Endothelial cell of umbilical vein (primary cell): ENCODE data around the gene SRSF6. TPM values are rescaled to one million over a fixed set of nuclear protein-coding genes. Genes with fewer than 3 reads are reported as not detected.

Experiments
- BruUV-seq: library from RNA; stranded (reverse); fragments of 400-500 nt; replicated peaks from 2 replicates; lab custom pipeline; 2021; lab: Mats Ljungman, UMichigan
- CTCF ChIA-PET: fragments of 300-600, 350-600 bp; sonication (Branson Sonifier 250); formaldehyde crosslinking; loops from one replicate; lab custom pipeline; 2021; ENCODE audit warnings: antibody characterized with exemption, inconsistent platforms; lab: Charles Lee
- POLR2A ChIA-PET: fragments of 300-600, 350-600 bp; sonication (Branson Sonifier 250); formaldehyde crosslinking; loops from one replicate; lab custom pipeline; 2021; ENCODE audit warnings: antibody characterized with exemption, inconsistent platforms; lab: Charles Lee
- DNase-seq: peaks from one replicate; pipeline ENCODE4 v3.0.0-alpha.2; 2011; ENCODE audit warnings: low read depth, low spot score
- FAIRE-seq: peaks from 2 replicates; lab custom pipeline; 2011; peaks lifted over from hg19 to GRCh38; lab: Jason Lieb, UNC
- H2AFZ ChIP-seq: 2 replicates; pipeline ENCODE4 v1.6.0; 2012; ENCODE audit warnings: low read depth, low read length, control low read depth, inconsistent platforms
- H3K27ac ChIP-seq: 2 replicates; pipeline ENCODE4 v1.5.1; 2011; ENCODE audit warnings: low read depth, mild to moderate bottlenecking, control low read depth, low read length, moderate library complexity; ENCODE audit not compliant: insufficient read depth
- H3K27me3 ChIP-seq, 2 experiments: 2 replicates each; pipeline versions ENCODE4 v1.6.0 to v1.6.1; 2011; ENCODE audit warnings: low read length in 2 of 2, mixed read lengths in 1 of 2; ENCODE audit not compliant: control insufficient read depth in 2 of 2, insufficient read depth in 2 of 2
- H3K36me3 ChIP-seq, 2 experiments: 2 replicates in 1 of 2; 3 replicates in 1 of 2; pipeline ENCODE4 v1.5.1; 2011; ENCODE audit warnings: low read length in 2 of 2, mild to moderate bottlenecking in 1 of 2, moderate library complexity in 1 of 2; ENCODE audit not compliant: control insufficient read depth in 2 of 2, insufficient read depth in 2 of 2; ENCODE audit errors: extremely low read depth in 1 of 2
- H3K4me1 ChIP-seq: 3 replicates; pipeline ENCODE4 v1.5.1; 2011; ENCODE audit warnings: mild to moderate bottlenecking, low read length; ENCODE audit not compliant: control insufficient read depth, insufficient read depth; ENCODE audit errors: extremely low read depth
- H3K4me2 ChIP-seq: 2 replicates; pipeline ENCODE4 v1.6.1; 2011; ENCODE audit warnings: low read length, control low read depth, mixed read lengths; ENCODE audit not compliant: insufficient read depth
- H3K4me3 ChIP-seq, 3 experiments: fragments of 200-600 bp in 1 of 3; sonication (generic), shearing (Covaris generic) in 1 of 3; replicated peaks in 1 of 3; 2 replicates each; pipeline ENCODE4 v1.5.1; 2011 to 2016; ENCODE audit warnings: control low read depth in 3 of 3, low read length in 3 of 3, mild to moderate bottlenecking in 2 of 3, inconsistent platforms in 1 of 3, low read depth in 1 of 3, moderate library complexity in 1 of 3; ENCODE audit not compliant: insufficient read depth in 1 of 3
- H3K79me2 ChIP-seq: 2 replicates; pipeline ENCODE4 v1.6.0; 2012; ENCODE audit warnings: low read length, inconsistent platforms; ENCODE audit not compliant: control insufficient read depth, insufficient read depth
- H3K9ac ChIP-seq: replicated peaks from 2 replicates; pipeline ENCODE3; 2011; ENCODE audit warnings: low read length, control low read depth; ENCODE audit not compliant: insufficient read depth; ENCODE audit errors: extremely low read depth
- H3K9me1 ChIP-seq: replicated peaks from 3 replicates; pipeline ENCODE4 v1.6.0; 2011; ENCODE audit warnings: mild to moderate bottlenecking, low read length; ENCODE audit not compliant: control insufficient read depth, insufficient read depth; ENCODE audit errors: extremely low read depth
- H3K9me3 ChIP-seq: replicated peaks from 2 replicates; pipeline ENCODE4 v1.5.1; 2012; ENCODE audit warnings: low read length, inconsistent platforms; ENCODE audit not compliant: control insufficient read depth, insufficient read depth
- H4K20me1 ChIP-seq: replicated peaks from 2 replicates; pipeline ENCODE3; 2011; ENCODE audit warnings: mild to moderate bottlenecking, low read length; ENCODE audit not compliant: control insufficient read depth, insufficient read depth; ENCODE audit errors: extremely low read depth
- CTCF ChIP-seq, 2 donors: IDR thresholded peaks; 1 replicate in 1 of 2; 2 replicates in 1 of 2; pipeline ENCODE4 v1.5.1; 2011; ENCODE audit warnings: low read length in 2 of 2, mild to moderate bottlenecking in 2 of 2, moderate library complexity in 2 of 2, control low read depth in 1 of 2, inconsistent platforms in 1 of 2, low read depth in 1 of 2; ENCODE audit not compliant: insufficient read depth in 1 of 2; ENCODE audit errors: extremely low read depth in 1 of 2
- EZH2 ChIP-seq: IDR thresholded peaks from 2 replicates; pipeline ENCODE4 v1.6.1; 2012; ENCODE audit warnings: borderline replicate concordance, low read depth, mild to moderate bottlenecking, moderate library complexity, low read length, inconsistent platforms; ENCODE audit not compliant: severe bottlenecking
- FOS ChIP-seq: IDR thresholded peaks from 2 replicates; pipeline ENCODE4 v1.6.1; 2011; ENCODE audit warnings: mild to moderate bottlenecking, low read length, moderate library complexity, borderline replicate concordance; ENCODE audit not compliant: insufficient read depth
- GATA2 ChIP-seq: IDR thresholded peaks from 2 replicates; pipeline ENCODE4 v1.7.0; 2011; ENCODE audit warnings: low read depth, mild to moderate bottlenecking, moderate library complexity, mixed read lengths, low read length; ENCODE audit not compliant: insufficient read length, insufficient read depth
- JUN ChIP-seq: IDR thresholded peaks from 2 replicates; pipeline ENCODE4 v1.6.1; 2011; ENCODE audit warnings: borderline replicate concordance, low read depth; ENCODE audit not compliant: insufficient read length, insufficient read depth
- MAX ChIP-seq: IDR thresholded peaks from 2 replicates; pipeline ENCODE4 v1.6.1; 2011; ENCODE audit not compliant: insufficient read depth, insufficient read length
- MYC ChIP-seq: IDR thresholded peaks from one replicate; pipeline ENCODE4 v1.6.1; 2011; ENCODE audit warnings: mild to moderate bottlenecking, low read depth, low read length
- POLR2A ChIP-seq: IDR thresholded peaks from 2 replicates; pipeline ENCODE4 v1.6.1; 2012; ENCODE audit warnings: low read depth, mild to moderate bottlenecking, control low read depth, low read length
- POLR2AphosphoS5 ChIP-seq: IDR thresholded peaks from 2 replicates; pipeline ENCODE4 v1.6.1; 2012; ENCODE audit warnings: low read depth, mild to moderate bottlenecking, control low read depth, low read length, moderate library complexity; ENCODE audit not compliant: insufficient read depth
- dilution Hi-C: fragments of 300-500 bp; cut with MboI; formaldehyde crosslinking; loops from one replicate; pipeline ENCODE4 v1.15.0; 2019; ENCODE audit warnings: low sequenced_read_pairs; ENCODE audit not compliant: extremely low pct_ligation_motif_present
- intact Hi-C: fragments of 100-400 bp; cut with micrococcal nuclease; formaldehyde crosslinking; loops from one replicate; pipeline ENCODE4 v1.10.0; 2022
- polyA plus RNA-seq, 4 experiments: library from polyadenylated mRNA; depleted of rRNA in 3 of 4; stranded (reverse) in 3 of 4; unstranded in 1 of 4; fragments of >200 nt; gene quantifications; 2 replicates each; pipeline versions ENCODE4 v1.2.1 to v1.2.3, GENCODE V29; 2011 to 2012; ENCODE audit warnings: missing spikeins in 1 of 4
- total RNA-seq: library from RNA; stranded (reverse); gene quantifications from 2 replicates; pipeline ENCODE4 v1.2.3, GENCODE V29; 2021

The SRSF6 gene
- total and polyA plus RNA-seq, 2 donors (not counting 3 experiments of a cell fraction or from before 2014, with no cell fraction given), result 61.9 to 157 TPM

- ChIA-PET CTCF (interaction anchor here (0.9 kb wide), 1 partner anchor 15 kb away, joined by 3 read pairs; no protein-coding TSS in a partner anchor), POLR2A (no interaction called here)
- intact Hi-C loops (no loop called here), dilution Hi-C loops (no loop called here)
- Histone ChIP-seq H3K4me3 (no peak overlapping the region), H3K9me1 (no peaks in the 10 kb centered on the region), H3K9me3 (no peaks in the 10 kb centered on the region), H3K36me3 (no peaks in the 10 kb centered on the region), H3K27ac (no peak overlapping the region), H3K9ac (no peak overlapping the region), H3K79me2 (no peaks in the 10 kb centered on the region), H2AFZ (no peak overlapping the region), H3K4me2 (no peak overlapping the region), H3K4me1 (peaks cover 6% of the 10 kb centered on the region), H3K27me3 (no peaks in the 10 kb centered on the region), H4K20me1 (no peaks in the 10 kb centered on the region)
- BruUV-seq, result no TSS peak
- DNase-seq (no peak), FAIRE-seq (no peak)
- TF ChIP-seq POLR2AphosphoS5 (no peak), MAX (no peak), MYC (no peak), CTCF (IDR thresholded peaks at IDR 0.05; ENCODE audit: extremely low read depth in 1 of 2, insufficient read depth in 1 of 2, low read depth in 1 of 2, low read length in 2 of 2) (no peak), POLR2A (no peak), JUN (no peak), FOS (no peak), GATA2 (no peak), EZH2 (no peak)
Measured at GRCh38 chr20:43444107-43444506, 13.6 kb upstream of the SRSF6 start.
